HG03060 (cell line): ENCODE data around the gene NELFB.

Source experiments
- ATAC-seq: cut with Tn5 transposase; IDR thresholded peaks from one replicate; pipeline ENCODE4 v1.9.1; 2021; ENCODE audit warnings: low read depth, moderate number of reproducible peaks; ENCODE audit not compliant: unreplicated experiment

The NELFB gene

GRCh38 chr9:137223078-137223970, 31.8 kb upstream of the NELFB start:
- ATAC-seq: peak; percentile 76

- ATAC-seq: no peak
These were observed 30.1 kb upstream of the NELFB start, which contains the start of gene CYSRT1 for GRCh38 chr9:137224830-137225694. TSS of gene CYSRT1 (plus strand) at chr9:137225174. CDS start at chr9:137225622, 448 bp downstream.

GRCh38 chr9:137225699-137226331, 29.3 kb upstream of the NELFB start:
- no peak for ATAC-seq

- no peak for ATAC-seq
These were observed 28.6 kb upstream of the NELFB start for GRCh38 chr9:137226338-137227053.

- no peak for ATAC-seq
These were observed 27.9 kb upstream of the NELFB start, which contains the start of gene RNF224 for GRCh38 chr9:137227054-137227852. TSS of gene RNF224 (plus strand) at chr9:137227502. CDS start at chr9:137228336, 834 bp downstream.

- no peak for ATAC-seq
These were observed 27.1 kb upstream of the NELFB start for GRCh38 chr9:137227853-137228505.

GRCh38 chr9:137228506-137228967, 26.6 kb upstream of the NELFB start:
- ATAC-seq: no peak

GRCh38 chr9:137228968-137229896, 25.9 kb upstream of the NELFB start:
- no peak for ATAC-seq

GRCh38 chr9:137229903-137230704, 25.0 kb upstream of the NELFB start:
- no peak for ATAC-seq

- no peak for ATAC-seq
These were observed 24.3 kb upstream of the NELFB start, which contains the start of gene SLC34A3 for GRCh38 chr9:137230705-137231371. TSS of gene SLC34A3 (plus strand) at chr9:137230901. CDS start at chr9:137231703, 802 bp downstream.

GRCh38 chr9:137231372-137232039, 23.6 kb upstream of the NELFB start:
- no peak for ATAC-seq

GRCh38 chr9:137232101-137232500, 23.0 kb upstream of the NELFB start:
- ATAC-seq: no peak

- ATAC-seq: no peak
These were observed 22.6 kb upstream of the NELFB start for GRCh38 chr9:137232510-137232909.

GRCh38 chr9:137233143-137233980, 21.8 kb upstream of the NELFB start:
- no peak for ATAC-seq
